Esophagus squamous epithelium (tissue), 5 donors: ENCODE measurements around the gene VRK2. TPM values are rescaled to one million over a fixed set of nuclear protein-coding genes. Genes with fewer than 3 reads are reported as not detected.

Experiments
- DNase-seq: peaks from one replicate; lab custom pipeline; 2025; lab: John Stamatoyannopoulos, UW
- H3K27ac ChIP-seq, 4 donors: fragments of 200-600 bp; sonication (generic); one replicate each; pipeline ENCODE4 v1.5.1; 2016 to 2019; ENCODE audit warnings: mild to moderate bottlenecking in 1 of 4
- H3K27me3 ChIP-seq, 4 donors: fragments of 200-600 bp; sonication (generic); 1 replicate in 3 of 4; 2 replicates in 1 of 4; pipeline versions ENCODE4 v1.5.1 to v1.6.0; 2017 to 2021; ENCODE audit warnings: antibody characterized with exemption in 1 of 4
- H3K36me3 ChIP-seq, 3 donors: fragments of 200-600 bp; sonication (generic); one replicate each; pipeline ENCODE4 v1.5.1; 2016 to 2019
- H3K4me1 ChIP-seq, 3 donors: fragments of 200-600 bp; sonication (generic); one replicate each; pipeline ENCODE4 v1.5.1; 2017 to 2019
- H3K4me3 ChIP-seq, 4 donors: fragments of 200-600 bp; sonication (generic); 1 replicate in 3 of 4; 2 replicates in 1 of 4; pipeline ENCODE4 v1.5.1; 2016 to 2019; ENCODE audit warnings: mild to moderate bottlenecking in 2 of 4, moderate library complexity in 1 of 4
- H3K9me3 ChIP-seq, 3 donors: fragments of 200-600 bp; sonication (generic); one replicate each; pipeline ENCODE4 v1.5.1; 2016 to 2019
- POLR2A ChIP-seq, 4 donors: fragments of 450-650 bp; IDR thresholded peaks; one replicate each; pipeline ENCODE4 v1.6.1; 2017; ENCODE audit warnings: antibody characterized with exemption in 4 of 4, mild to moderate bottlenecking in 4 of 4, moderate library complexity in 3 of 4
- WGBS, 2 donors: methylation state at CpG; one replicate each; pipeline ENCODE4 v1.1.5; 2018; 5-methylcytosine and 5-hydroxymethylcytosine counted together
- intact Hi-C: fragments of 100-400 bp; cut with DNase I; formaldehyde crosslinking; loops from one replicate; pipeline ENCODE4 v1.15.0; 2022
- total RNA-seq, 4 donors: library from RNA; depleted of rRNA; stranded (reverse); fragments of >200 nt; gene quantifications; one replicate each; pipeline ENCODE4 v1.1.0, GENCODE V29; 2016
- TF ChIP-seq, protein P1 (sequence below), 6 experiments: fragments of 450-650 bp in 4 of 6; fragments of 200-600 bp in 2 of 6; sonication (generic) in 2 of 6; IDR thresholded peaks; one replicate each; pipeline ENCODE4 v1.5.1; 2016 to 2019; ENCODE audit warnings: antibody characterized with exemption in 6 of 6, mild to moderate bottlenecking in 4 of 6, moderate library complexity in 4 of 6
- donor health status: DM: yes; HTN: yes; CAD: no.

VRK2 gene
- total RNA-seq, 4 donors from 2014 or later: 17.9 to 33.6 (median 25.7) TPM

- H3K36me3 ChIP-seq: peaks cover 0 to 54% (median 0%) of the 10 kb centered on the region in 3 donors
- H3K27ac ChIP-seq: no peak overlapping the region
- no peaks in the 10 kb centered on the region for H3K4me1 ChIP-seq
- WGBS, 2 donors: 68 to 71% methylated on average over 6 of the region's 6 CpGs
- no peak overlapping the region for H3K4me3 ChIP-seq
- DNase-seq: no peak
- intact Hi-C loops: no loop called here
- no peaks in the 10 kb centered on the region for H3K27me3 ChIP-seq
- H3K9me3 ChIP-seq: no peaks in the 10 kb centered on the region
- no peak for TF ChIP-seq POLR2A (IDR thresholded peaks at IDR 0.05)
- TF ChIP-seq, protein P1, sequence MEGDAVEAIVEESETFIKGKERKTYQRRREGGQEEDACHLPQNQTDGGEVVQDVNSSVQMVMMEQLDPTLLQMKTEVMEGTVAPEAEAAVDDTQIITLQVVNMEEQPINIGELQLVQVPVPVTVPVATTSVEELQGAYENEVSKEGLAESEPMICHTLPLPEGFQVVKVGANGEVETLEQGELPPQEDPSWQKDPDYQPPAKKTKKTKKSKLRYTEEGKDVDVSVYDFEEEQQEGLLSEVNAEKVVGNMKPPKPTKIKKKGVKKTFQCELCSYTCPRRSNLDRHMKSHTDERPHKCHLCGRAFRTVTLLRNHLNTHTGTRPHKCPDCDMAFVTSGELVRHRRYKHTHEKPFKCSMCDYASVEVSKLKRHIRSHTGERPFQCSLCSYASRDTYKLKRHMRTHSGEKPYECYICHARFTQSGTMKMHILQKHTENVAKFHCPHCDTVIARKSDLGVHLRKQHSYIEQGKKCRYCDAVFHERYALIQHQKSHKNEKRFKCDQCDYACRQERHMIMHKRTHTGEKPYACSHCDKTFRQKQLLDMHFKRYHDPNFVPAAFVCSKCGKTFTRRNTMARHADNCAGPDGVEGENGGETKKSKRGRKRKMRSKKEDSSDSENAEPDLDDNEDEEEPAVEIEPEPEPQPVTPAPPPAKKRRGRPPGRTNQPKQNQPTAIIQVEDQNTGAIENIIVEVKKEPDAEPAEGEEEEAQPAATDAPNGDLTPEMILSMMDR (IDR thresholded peaks at IDR 0.05): no peak
These were observed 11.3 kb downstream of the VRK2 start for GRCh38 chr2:58057707-58058530.

DNA sequence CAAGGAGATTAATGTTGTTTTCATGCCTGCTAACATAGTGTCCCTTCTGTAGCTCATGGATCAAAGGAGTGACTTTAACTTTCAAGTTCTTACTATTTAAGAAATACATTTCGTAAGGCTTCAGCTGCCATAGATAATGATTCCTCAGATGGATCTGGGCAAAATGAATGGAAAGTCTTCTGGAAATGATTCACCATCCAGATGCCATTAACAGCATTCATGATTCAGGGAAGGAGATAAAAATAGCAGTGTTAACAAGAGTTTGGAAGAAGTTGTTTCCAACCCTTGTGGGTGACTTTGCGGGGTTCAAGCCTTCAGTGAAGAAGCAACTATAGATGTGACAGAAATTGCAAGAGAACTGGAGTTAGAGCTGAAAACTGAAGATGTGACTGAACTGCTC, 17.0 kb downstream of the VRK2 start:
- no peak overlapping the region for H3K27ac ChIP-seq
- H3K36me3 ChIP-seq: peaks cover 0 to 34% (median 0%) of the 10 kb centered on the region in 3 donors
- H3K9me3 ChIP-seq: no peaks in the 10 kb centered on the region
- no peak for DNase-seq
- TF ChIP-seq POLR2A (IDR thresholded peaks at IDR 0.05): no peak
- TF ChIP-seq, protein P1 (IDR thresholded peaks at IDR 0.05): no peak
- H3K27me3 ChIP-seq: no peaks in the 10 kb centered on the region
- intact Hi-C loops: no loop called here
- 73 to 77% methylated on average over 2 of the region's 2 CpGs for WGBS, 2 donors
- no peaks in the 10 kb centered on the region for H3K4me1 ChIP-seq
- no peak overlapping the region for H3K4me3 ChIP-seq

GRCh38 chr2:58064086-58064485, 17.5 kb downstream of the VRK2 start:
- Histone ChIP-seq H3K27me3 (no peaks in the 10 kb centered on the region), H3K9me3 (no peaks in the 10 kb centered on the region), H3K4me1 (no peaks in the 10 kb centered on the region), H3K36me3 (peaks cover 0 to 30% (median 0%) of the 10 kb centered on the region in 3 donors), H3K4me3 (no peak overlapping the region), H3K27ac (no peak overlapping the region)
- intact Hi-C loops: no loop called here
- 83 to 95% methylated on average over 2 of the region's 2 CpGs for WGBS, 2 donors
- no peak for DNase-seq
- TF ChIP-seq, protein P1 (IDR thresholded peaks at IDR 0.05): no peak
- no peak for TF ChIP-seq POLR2A (IDR thresholded peaks at IDR 0.05)

DNA sequence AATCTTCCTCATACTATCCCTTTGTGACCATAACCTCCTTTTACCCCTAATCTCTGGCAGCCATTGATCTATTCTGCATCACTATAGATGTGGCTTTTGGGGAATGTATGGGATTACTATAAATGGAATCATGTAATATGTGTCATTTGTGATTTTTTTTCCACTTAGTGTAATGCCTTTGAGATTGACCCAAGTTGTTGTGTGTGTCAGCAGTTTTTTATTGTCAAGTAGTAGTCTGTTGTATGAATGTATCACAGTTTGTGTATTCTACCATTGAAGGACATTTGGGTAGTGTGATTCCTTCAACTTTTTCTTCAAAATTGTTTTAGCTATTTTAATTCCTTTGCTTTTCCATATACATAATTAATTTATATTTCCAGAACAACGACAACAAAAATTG, 18.6 kb downstream of the VRK2 start:
- intact Hi-C loops: no loop called here
- H3K4me3 ChIP-seq: no peak overlapping the region
- no peaks in the 10 kb centered on the region for H3K9me3 ChIP-seq
- 100% methylated on average over 1 of the region's 1 CpG for WGBS, 2 donors
- no peak for DNase-seq
- no peaks in the 10 kb centered on the region for H3K4me1 ChIP-seq
- H3K36me3 ChIP-seq: peaks cover 0 to 34% (median 0%) of the 10 kb centered on the region in 3 donors
- no peaks in the 10 kb centered on the region for H3K27me3 ChIP-seq
- H3K27ac ChIP-seq: no peak overlapping the region
- TF ChIP-seq, protein P1 (IDR thresholded peaks at IDR 0.05): no peak
- no peak for TF ChIP-seq POLR2A (IDR thresholded peaks at IDR 0.05)

DNA sequence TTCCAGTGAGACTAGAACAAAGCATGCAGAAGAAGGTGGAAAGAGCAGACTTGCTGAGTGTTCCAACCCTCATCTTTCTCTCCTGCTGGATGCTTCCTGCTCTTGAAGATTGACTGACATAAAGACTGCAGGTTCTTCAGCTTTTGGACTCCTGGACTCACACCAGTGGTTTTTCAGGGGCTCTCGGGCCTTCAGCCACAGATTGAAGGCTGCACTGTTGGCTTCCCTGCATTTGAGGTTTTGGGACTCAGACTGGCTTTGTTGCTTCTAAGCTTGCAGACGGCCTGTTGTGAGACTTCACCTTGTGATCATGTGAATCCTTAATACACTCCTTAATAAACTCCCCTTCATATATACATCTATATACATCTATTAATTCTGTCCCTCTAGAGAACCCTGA, 20.4 kb downstream of the VRK2 start:
- H3K9me3 ChIP-seq: no peaks in the 10 kb centered on the region
- peaks cover 0 to 34% (median 0%) of the 10 kb centered on the region in 3 donors for H3K36me3 ChIP-seq
- H3K4me1 ChIP-seq: no peaks in the 10 kb centered on the region
- intact Hi-C loops: no loop called here
- H3K27ac ChIP-seq: no peak overlapping the region
- TF ChIP-seq POLR2A (IDR thresholded peaks at IDR 0.05): no peak
- TF ChIP-seq, protein P1 (IDR thresholded peaks at IDR 0.05): no peak
- no peak overlapping the region for H3K4me3 ChIP-seq
- no peak for DNase-seq
- H3K27me3 ChIP-seq: no peaks in the 10 kb centered on the region
- 86 to 96% methylated on average over 2 of the region's 2 CpGs for WGBS, 2 donors
